Esophagus squamous epithelium (tissue), 5 donors: ENCODE measurements around the gene TRA2B. TPM values are rescaled to one million over a fixed set of nuclear protein-coding genes. Genes with fewer than 3 reads are reported as not detected.
A peak's percentile ranks its signal among the peaks of the same experiment; 100 is the strongest.

ENCODE experiments used
- DNase-seq: peaks from one replicate; lab custom pipeline; 2025; lab: John Stamatoyannopoulos, UW
- H3K27ac ChIP-seq, 4 donors: fragments of 200-600 bp; sonication (generic); one replicate each; pipeline ENCODE4 v1.5.1; 2016 to 2019; ENCODE audit warnings: mild to moderate bottlenecking in 1 of 4
- H3K27me3 ChIP-seq, 4 donors: fragments of 200-600 bp; sonication (generic); 1 replicate in 3 of 4; 2 replicates in 1 of 4; pipeline versions ENCODE4 v1.5.1 to v1.6.0; 2017 to 2021; ENCODE audit warnings: antibody characterized with exemption in 1 of 4
- H3K36me3 ChIP-seq, 3 donors: fragments of 200-600 bp; sonication (generic); one replicate each; pipeline ENCODE4 v1.5.1; 2016 to 2019
- H3K4me1 ChIP-seq, 3 donors: fragments of 200-600 bp; sonication (generic); one replicate each; pipeline ENCODE4 v1.5.1; 2017 to 2019
- H3K4me3 ChIP-seq, 4 donors: fragments of 200-600 bp; sonication (generic); 1 replicate in 3 of 4; 2 replicates in 1 of 4; pipeline ENCODE4 v1.5.1; 2016 to 2019; ENCODE audit warnings: mild to moderate bottlenecking in 2 of 4, moderate library complexity in 1 of 4
- H3K9me3 ChIP-seq, 3 donors: fragments of 200-600 bp; sonication (generic); one replicate each; pipeline ENCODE4 v1.5.1; 2016 to 2019
- CTCF ChIP-seq, 6 experiments: fragments of 450-650 bp in 4 of 6; fragments of 200-600 bp in 2 of 6; sonication (generic) in 2 of 6; IDR thresholded peaks; one replicate each; pipeline ENCODE4 v1.5.1; 2016 to 2019; ENCODE audit warnings: antibody characterized with exemption in 6 of 6, mild to moderate bottlenecking in 4 of 6, moderate library complexity in 4 of 6
- POLR2A ChIP-seq, 4 donors: fragments of 450-650 bp; IDR thresholded peaks; one replicate each; pipeline ENCODE4 v1.6.1; 2017; ENCODE audit warnings: antibody characterized with exemption in 4 of 4, mild to moderate bottlenecking in 4 of 4, moderate library complexity in 3 of 4
- WGBS, 2 donors: methylation state at CpG; one replicate each; pipeline ENCODE4 v1.1.5; 2018; 5-methylcytosine and 5-hydroxymethylcytosine counted together
- intact Hi-C: fragments of 100-400 bp; cut with DNase I; formaldehyde crosslinking; loops from one replicate; pipeline ENCODE4 v1.15.0; 2022
- total RNA-seq, 4 donors: library from RNA; depleted of rRNA; stranded (reverse); fragments of >200 nt; gene quantifications; one replicate each; pipeline ENCODE4 v1.1.0, GENCODE V29; 2016
- donor health status: DM: yes; HTN: yes; CAD: no.

The TRA2B gene
- total RNA-seq, 4 donors from 2014 or later = 83.3 to 396 (median 171) TPM

- intact Hi-C loops = no loop called here
- TF ChIP-seq CTCF (IDR thresholded peaks at IDR 0.05) = no peak
- no peak for TF ChIP-seq POLR2A (IDR thresholded peaks at IDR 0.05)
Measured at GRCh38 chr3:185965496-185965895, 27.7 kb upstream of the TRA2B start.

GRCh38 chr3:185961675-185962232 lies 23.9 kb upstream of the TRA2B start:
- WGBS, 2 donors = 80 to 93% methylated on average over 4 of the region's 4 CpGs
- DNase-seq = no peak

More at GRCh38 chr3:185965496-185965895, 27.7 kb upstream of the TRA2B start:
- Histone ChIP-seq H3K36me3 (peaks cover 0 to 2% (median 0%) of the 10 kb centered on the region in 3 donors), H3K4me3 (no peak overlapping the region), H3K27me3 (no peaks in the 10 kb centered on the region), H3K27ac (no peak overlapping the region), H3K9me3 (no peaks in the 10 kb centered on the region), H3K4me1 (peaks cover 0 to 15% (median 0%) of the 10 kb centered on the region in 3 donors)
- DNase-seq = no peak
- WGBS, 2 donors = 71 to 85% methylated on average over 2 of the region's 2 CpGs

GRCh38 chr3:185960522-185961288 lies 22.9 kb upstream of the TRA2B start:
- Histone ChIP-seq H3K9me3 (no peaks in the 10 kb centered on the region), H3K27ac (peak overlapping the region; percentile 74 to 85 (median 82)), H3K27me3 (peaks cover 0 to 7% (median 0%) of the 10 kb centered on the region in 4 donors), H3K4me1 (peaks cover 3 to 34% (median 4%) of the 10 kb centered on the region in 3 donors), H3K4me3 (peak overlapping the region; percentile 23 to 50 (median 40)), H3K36me3 (no peaks in the 10 kb centered on the region)
- 64 to 66% methylated on average over 3 to 4 of the region's 4 CpGs for WGBS, 2 donors
- no peak for DNase-seq
- TF ChIP-seq POLR2A (IDR thresholded peaks at IDR 0.05) (no peak), CTCF (IDR thresholded peaks at IDR 0.05) (no peak)
- intact Hi-C loops = no loop called here

More at GRCh38 chr3:185961675-185962232, 23.9 kb upstream of the TRA2B start:
- intact Hi-C loops = no loop called here
- H3K9me3 ChIP-seq = no peaks in the 10 kb centered on the region
- no peak overlapping the region for H3K27ac ChIP-seq
- TF ChIP-seq CTCF (IDR thresholded peaks at IDR 0.05) (no peak), POLR2A (IDR thresholded peaks at IDR 0.05) (no peak)
- no peaks in the 10 kb centered on the region for H3K36me3 ChIP-seq
- H3K4me1 ChIP-seq = peaks cover 3 to 34% (median 4%) of the 10 kb centered on the region in 3 donors
- peak overlapping the region in 3 of 4 donors; percentile 23 to 50 (median 41) for H3K4me3 ChIP-seq
- peaks cover 0 to 2% (median 0%) of the 10 kb centered on the region in 4 donors for H3K27me3 ChIP-seq

GRCh38 chr3:185959609-185960521 lies 22.1 kb upstream of the TRA2B start:
- DNase-seq = no peak
- H3K4me1 ChIP-seq = peaks cover 3 to 34% (median 4%) of the 10 kb centered on the region in 3 donors
- peak in 1 of 4 donors; percentile 47 for TF ChIP-seq POLR2A (IDR thresholded peaks at IDR 0.05)
- TF ChIP-seq CTCF (IDR thresholded peaks at IDR 0.05) = no peak
- peak overlapping the region; percentile 74 to 87 (median 82) for H3K27ac ChIP-seq
- 14 to 29% methylated on average over 5 of the region's 5 CpGs for WGBS, 2 donors
- no peaks in the 10 kb centered on the region for H3K36me3 ChIP-seq
- intact Hi-C loops = no loop called here
- H3K4me3 ChIP-seq = peak overlapping the region; percentile 23 to 50 (median 40)
- no peaks in the 10 kb centered on the region for H3K9me3 ChIP-seq
- H3K27me3 ChIP-seq = peaks cover 0 to 7% (median 0%) of the 10 kb centered on the region in 4 donors
